MM.1S (cell line): Measurements from ENCODE around the gene BRD8.

Source experiments
- EZH2 ChIP-seq: fragments of 300-600 bp; sonication (generic); optimal IDR thresholded peaks from 2 replicates; pipeline ENCODE3; 2017; ENCODE audit warnings: low read depth, mild to moderate bottlenecking, antibody characterized with exemption, low read length, mixed read lengths
- TF ChIP-seq, protein P1 (sequence below): fragments of 300-600 bp; sonication (generic); IDR thresholded peaks from 2 replicates; pipeline ENCODE4 v1.5.1; 2016; ENCODE audit warnings: antibody characterized with exemption, low read length, mixed read lengths

DNA sequence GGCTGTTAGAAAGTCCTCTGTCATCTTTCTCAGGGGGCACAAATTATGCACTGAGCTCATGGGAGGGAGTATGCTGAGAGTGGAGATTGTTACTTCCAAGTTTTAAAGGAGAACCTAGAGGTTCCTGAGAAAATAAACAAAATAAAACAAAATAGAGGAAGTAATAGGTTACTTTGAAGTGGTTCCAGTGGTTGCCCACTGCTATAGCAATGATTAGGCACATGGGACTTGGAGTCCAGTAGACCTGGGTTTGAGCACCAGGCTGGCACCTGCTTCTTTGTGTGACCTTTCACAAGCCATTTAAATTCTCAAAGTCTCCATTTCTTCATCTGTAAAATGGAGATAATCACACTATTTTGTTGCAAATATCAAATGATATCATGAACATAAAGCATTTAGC lies 48.5 kb upstream of the BRD8 start:
- TF ChIP-seq EZH2 = no peak
- TF ChIP-seq, protein P1, sequence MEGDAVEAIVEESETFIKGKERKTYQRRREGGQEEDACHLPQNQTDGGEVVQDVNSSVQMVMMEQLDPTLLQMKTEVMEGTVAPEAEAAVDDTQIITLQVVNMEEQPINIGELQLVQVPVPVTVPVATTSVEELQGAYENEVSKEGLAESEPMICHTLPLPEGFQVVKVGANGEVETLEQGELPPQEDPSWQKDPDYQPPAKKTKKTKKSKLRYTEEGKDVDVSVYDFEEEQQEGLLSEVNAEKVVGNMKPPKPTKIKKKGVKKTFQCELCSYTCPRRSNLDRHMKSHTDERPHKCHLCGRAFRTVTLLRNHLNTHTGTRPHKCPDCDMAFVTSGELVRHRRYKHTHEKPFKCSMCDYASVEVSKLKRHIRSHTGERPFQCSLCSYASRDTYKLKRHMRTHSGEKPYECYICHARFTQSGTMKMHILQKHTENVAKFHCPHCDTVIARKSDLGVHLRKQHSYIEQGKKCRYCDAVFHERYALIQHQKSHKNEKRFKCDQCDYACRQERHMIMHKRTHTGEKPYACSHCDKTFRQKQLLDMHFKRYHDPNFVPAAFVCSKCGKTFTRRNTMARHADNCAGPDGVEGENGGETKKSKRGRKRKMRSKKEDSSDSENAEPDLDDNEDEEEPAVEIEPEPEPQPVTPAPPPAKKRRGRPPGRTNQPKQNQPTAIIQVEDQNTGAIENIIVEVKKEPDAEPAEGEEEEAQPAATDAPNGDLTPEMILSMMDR = no peak
